ENCODE results near the gene ZBTB7C. TPM values are rescaled to one million over a fixed set of nuclear protein-coding genes. Genes with fewer than 3 reads are reported as not detected.

ZBTB7C gene
- total RNA-seq, 1 donor from 2014 or later: 1.1 TPM

DNA sequence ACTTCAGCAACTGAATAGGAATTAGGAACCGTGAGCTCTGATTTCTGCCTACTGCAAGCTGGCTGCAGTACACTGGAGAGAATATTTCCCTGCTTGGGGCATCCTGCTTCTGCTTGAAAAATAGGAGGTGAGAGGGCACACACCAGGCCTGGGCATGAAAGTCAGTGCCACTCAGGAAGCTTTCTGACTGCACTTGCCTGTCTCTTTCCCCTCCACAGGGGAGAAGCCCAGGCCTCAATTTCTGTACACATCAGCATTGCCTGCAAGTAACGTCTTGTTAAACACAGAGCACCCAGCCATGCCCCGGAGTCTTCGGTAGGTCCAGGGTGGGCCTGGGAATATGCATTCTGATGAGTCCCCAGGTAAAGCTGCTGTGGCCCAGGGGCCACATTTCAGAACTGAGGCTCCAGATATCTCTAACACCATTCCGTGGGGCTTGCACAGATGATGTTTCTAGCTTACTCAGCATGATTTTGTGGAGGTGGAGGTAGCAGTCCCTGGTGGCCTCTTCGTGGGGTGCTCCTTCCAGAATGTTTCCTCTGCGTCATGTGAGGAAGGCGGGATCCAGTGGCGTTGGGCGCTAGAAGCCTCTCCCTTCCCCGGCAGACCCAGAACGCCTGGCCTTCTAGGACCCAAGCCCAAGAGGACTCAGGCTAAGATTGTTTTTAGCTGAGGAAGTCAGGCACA is 114.1 kb downstream of the ZBTB7C start:
- H3K27me3 ChIP-seq (ENCODE audit: control insufficient read depth, insufficient read depth, low read length): no peaks in the 10 kb centered on the region
- no peak for DNase-seq (ENCODE audit: low read depth)
- TF ChIP-seq, protein P1, sequence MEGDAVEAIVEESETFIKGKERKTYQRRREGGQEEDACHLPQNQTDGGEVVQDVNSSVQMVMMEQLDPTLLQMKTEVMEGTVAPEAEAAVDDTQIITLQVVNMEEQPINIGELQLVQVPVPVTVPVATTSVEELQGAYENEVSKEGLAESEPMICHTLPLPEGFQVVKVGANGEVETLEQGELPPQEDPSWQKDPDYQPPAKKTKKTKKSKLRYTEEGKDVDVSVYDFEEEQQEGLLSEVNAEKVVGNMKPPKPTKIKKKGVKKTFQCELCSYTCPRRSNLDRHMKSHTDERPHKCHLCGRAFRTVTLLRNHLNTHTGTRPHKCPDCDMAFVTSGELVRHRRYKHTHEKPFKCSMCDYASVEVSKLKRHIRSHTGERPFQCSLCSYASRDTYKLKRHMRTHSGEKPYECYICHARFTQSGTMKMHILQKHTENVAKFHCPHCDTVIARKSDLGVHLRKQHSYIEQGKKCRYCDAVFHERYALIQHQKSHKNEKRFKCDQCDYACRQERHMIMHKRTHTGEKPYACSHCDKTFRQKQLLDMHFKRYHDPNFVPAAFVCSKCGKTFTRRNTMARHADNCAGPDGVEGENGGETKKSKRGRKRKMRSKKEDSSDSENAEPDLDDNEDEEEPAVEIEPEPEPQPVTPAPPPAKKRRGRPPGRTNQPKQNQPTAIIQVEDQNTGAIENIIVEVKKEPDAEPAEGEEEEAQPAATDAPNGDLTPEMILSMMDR (IDR thresholded peaks at IDR 0.05; ENCODE audit: insufficient read depth, low read length, poor library complexity, severe bottlenecking): no peak

DNA sequence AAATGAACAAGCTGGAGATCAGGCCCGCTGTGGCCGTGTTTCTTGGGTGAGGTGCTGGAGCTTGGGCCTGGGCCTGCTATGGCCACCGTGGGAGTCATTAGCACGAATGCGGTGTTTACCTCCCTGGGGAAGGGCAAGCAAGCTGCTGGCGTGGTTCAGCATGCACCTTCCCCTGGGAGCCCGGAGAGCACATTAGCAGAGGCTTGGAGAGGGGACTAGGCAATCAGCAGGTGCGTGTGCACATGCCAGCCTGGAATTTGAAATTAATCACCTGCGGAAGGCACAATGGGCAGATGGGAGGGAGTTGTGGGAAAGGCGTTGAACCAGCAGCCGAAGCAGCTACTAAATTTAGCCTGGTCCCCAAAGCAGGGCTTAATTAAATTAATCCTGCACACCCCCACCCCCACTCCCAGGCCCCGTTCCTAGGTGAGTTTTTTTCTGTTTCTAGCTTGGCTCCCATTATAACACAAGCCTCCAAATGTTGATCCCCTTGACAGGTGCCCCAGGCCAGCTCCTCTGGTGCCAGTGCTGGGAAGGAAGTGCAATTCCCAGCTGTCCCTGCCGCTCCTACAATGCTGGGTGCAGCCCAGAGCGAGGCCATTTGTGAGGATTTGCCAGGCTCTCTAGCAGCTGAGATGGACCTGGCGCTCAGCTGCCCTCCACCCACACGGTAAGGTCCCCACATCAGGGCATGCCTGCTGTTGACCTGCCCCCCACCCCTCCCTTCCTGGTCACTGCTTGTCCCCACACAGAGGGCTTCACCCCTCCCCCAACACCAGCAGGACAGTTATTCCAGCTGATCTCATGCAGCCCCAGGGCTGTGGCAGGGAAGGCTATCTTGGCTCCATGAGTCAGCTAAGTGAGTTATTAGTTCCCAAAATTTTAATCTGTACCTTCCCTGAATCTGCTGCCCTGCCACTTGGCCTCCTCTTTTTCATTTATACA is 115.0 kb downstream of the ZBTB7C start:
- Histone ChIP-seq H3K36me3 (ENCODE audit: control insufficient read depth, insufficient read depth, low read length) (no peaks in the 10 kb centered on the region), H3K4me3 (ENCODE audit: low read depth, low read length) (no peak overlapping the region), H3K27me3 (ENCODE audit: control insufficient read depth, insufficient read depth, low read length) (no peaks in the 10 kb centered on the region)
- no peak for DNase-seq (ENCODE audit: low read depth)
- TF ChIP-seq, protein P1 (IDR thresholded peaks at IDR 0.05; ENCODE audit: insufficient read depth, low read length, poor library complexity, severe bottlenecking): no peak

More for the DNA sequence above, 114.1 kb downstream of the ZBTB7C start:
- Histone ChIP-seq H3K4me3 (ENCODE audit: low read depth, low read length) (no peak overlapping the region), H3K36me3 (ENCODE audit: control insufficient read depth, insufficient read depth, low read length) (no peaks in the 10 kb centered on the region)

DNA sequence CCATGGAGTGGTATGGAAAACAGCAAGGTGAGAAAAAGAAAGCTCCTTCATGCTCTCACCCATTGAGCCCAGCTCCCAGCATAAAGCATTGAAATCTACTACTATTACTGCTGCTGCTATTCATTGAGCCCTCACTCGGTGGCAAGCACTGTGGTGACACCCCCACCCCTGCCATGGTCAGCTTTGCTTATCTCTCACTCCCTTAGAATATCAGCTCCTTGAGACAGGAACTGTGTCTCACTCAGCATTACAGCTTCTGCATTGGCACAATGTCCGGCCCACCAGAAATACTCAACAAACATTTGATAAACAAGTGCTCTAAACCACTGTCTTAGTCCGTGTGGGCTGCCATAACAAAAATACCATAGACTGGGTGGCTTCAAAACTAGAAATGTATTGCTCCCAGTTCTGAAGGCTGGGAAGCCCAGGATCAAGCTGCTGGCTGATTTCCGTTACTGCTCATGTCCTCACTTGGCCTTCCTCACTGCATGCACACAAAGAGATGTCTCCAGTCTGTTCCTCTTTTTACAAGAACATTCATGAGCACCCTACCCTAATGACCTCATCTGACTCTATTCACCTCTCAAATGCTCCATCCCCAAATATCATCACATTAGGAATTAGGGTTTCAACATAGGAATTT is 116.3 kb downstream of the ZBTB7C start:
- H3K4me3 ChIP-seq (ENCODE audit: low read depth, low read length): no peak overlapping the region
- no peaks in the 10 kb centered on the region for H3K36me3 ChIP-seq (ENCODE audit: control insufficient read depth, insufficient read depth, low read length)
- TF ChIP-seq, protein P1 (IDR thresholded peaks at IDR 0.05; ENCODE audit: insufficient read depth, low read length, poor library complexity, severe bottlenecking): no peak
- H3K27me3 ChIP-seq (ENCODE audit: control insufficient read depth, insufficient read depth, low read length): no peaks in the 10 kb centered on the region
- DNase-seq (ENCODE audit: low read depth): no peak

DNA sequence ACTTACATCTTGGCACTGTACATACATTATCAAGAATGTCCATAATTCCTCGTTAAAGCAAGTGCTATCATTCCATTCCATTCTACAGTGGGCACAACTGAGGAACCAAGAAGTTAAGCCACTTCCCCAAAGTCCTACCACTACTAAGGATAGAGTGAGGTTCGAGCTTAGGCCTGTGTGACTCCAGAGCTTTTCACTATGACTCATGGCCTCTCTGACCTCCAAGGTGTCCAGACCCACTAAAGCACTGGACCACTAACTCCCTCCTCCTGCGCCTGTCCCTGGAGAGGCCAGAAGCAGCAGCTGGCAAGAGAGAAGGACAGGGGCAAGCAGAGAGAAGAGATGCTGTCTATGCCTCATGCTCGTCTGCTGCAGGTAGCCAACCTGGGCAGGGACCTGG is 117.0 kb downstream of the ZBTB7C start:
- DNase-seq (ENCODE audit: low read depth): no peak
- Histone ChIP-seq H3K36me3 (ENCODE audit: control insufficient read depth, insufficient read depth, low read length) (no peaks in the 10 kb centered on the region), H3K4me3 (ENCODE audit: low read depth, low read length) (no peak overlapping the region), H3K27me3 (ENCODE audit: control insufficient read depth, insufficient read depth, low read length) (no peaks in the 10 kb centered on the region)
- TF ChIP-seq, protein P1 (IDR thresholded peaks at IDR 0.05; ENCODE audit: insufficient read depth, low read length, poor library complexity, severe bottlenecking): no peak

DNA sequence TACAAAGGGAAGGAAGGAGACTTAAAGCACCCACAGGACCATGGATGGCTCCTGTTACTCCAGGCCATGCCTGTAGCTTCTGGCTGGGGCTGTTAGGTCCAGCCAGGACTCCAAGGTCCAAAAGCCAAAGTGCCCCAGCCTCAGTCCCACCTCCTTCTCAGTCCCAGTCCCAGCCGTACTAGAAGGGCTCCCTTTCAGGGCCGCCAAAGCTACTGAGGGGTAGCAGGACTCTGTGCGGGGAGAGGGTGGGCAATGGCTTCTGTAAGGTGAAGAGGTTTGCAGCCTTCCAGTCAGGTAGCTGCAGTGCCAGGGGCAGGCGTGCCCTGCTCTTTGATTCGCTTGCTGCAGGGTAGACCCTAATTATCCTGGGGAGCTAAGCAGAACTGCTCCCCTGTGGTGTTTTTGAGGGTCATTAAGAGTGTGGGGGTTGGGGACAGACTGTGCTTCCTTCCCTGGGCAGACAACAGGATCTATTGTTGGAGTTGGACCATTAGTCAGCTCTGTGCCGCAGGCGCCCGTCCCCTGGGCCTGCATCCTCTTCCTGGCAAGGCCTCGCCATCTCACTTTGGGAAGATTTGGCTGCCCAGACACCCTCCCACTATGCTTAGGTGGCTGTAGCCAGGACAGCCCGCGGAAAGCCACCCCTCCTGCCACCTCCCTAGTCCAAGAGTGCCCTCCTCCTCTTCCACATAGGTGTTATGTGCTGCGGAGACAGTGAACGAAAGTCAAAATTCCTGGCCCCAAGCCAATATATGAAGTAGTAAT is 118.8 kb downstream of the ZBTB7C start:
- TF ChIP-seq, protein P1 (IDR thresholded peaks at IDR 0.05; ENCODE audit: insufficient read depth, low read length, poor library complexity, severe bottlenecking): no peak
- Histone ChIP-seq H3K36me3 (ENCODE audit: control insufficient read depth, insufficient read depth, low read length) (no peaks in the 10 kb centered on the region), H3K4me3 (ENCODE audit: low read depth, low read length) (no peak overlapping the region), H3K27me3 (ENCODE audit: control insufficient read depth, insufficient read depth, low read length) (no peaks in the 10 kb centered on the region)
- no peak for DNase-seq (ENCODE audit: low read depth)

Measured in kidney epithelial cell (primary cell).